GM20431 (cell line): Measurements from ENCODE around the gene CAPN10.

ENCODE experiments used
- in situ Hi-C: fragments of 300-500 bp; cut with MseI, MboI; formaldehyde crosslinking; loops from one replicate; pipeline ENCODE4 v1.15.0; 2020; ENCODE audit warnings: low sequenced_read_pairs; ENCODE audit not compliant: unreplicated experiment

CAPN10 gene

GRCh38 chr2:240586919-240587800, 626 bp downstream of the CAPN10 start:
- in situ Hi-C loops: no loop called here

- in situ Hi-C loops: no loop called here
Observed at GRCh38 chr2:240588006-240588655, 1.6 kb downstream of the CAPN10 start.

- in situ Hi-C loops: no loop called here
Observed at GRCh38 chr2:240588669-240589068, 2.1 kb downstream of the CAPN10 start.

- in situ Hi-C loops: no loop called here
Observed at GRCh38 chr2:240589375-240589774, 2.8 kb downstream of the CAPN10 start.

- in situ Hi-C loops: no loop called here
Observed at GRCh38 chr2:240589850-240590525, 3.5 kb downstream of the CAPN10 start.

GRCh38 chr2:240590681-240591111, 4.2 kb downstream of the CAPN10 start:
- in situ Hi-C loops: no loop called here

- in situ Hi-C loops: no loop called here
Observed at GRCh38 chr2:240591226-240591625, 4.7 kb downstream of the CAPN10 start.

- in situ Hi-C loops: no loop called here
Observed at GRCh38 chr2:240591784-240592183, 5.2 kb downstream of the CAPN10 start.

- in situ Hi-C loops: no loop called here
Observed at GRCh38 chr2:240593026-240593702, 6.6 kb downstream of the CAPN10 start.

- in situ Hi-C loops: no loop called here
Observed at GRCh38 chr2:240593703-240594451, 7.3 kb downstream of the CAPN10 start.

GRCh38 chr2:240594511-240595380, 8.2 kb downstream of the CAPN10 start:
- in situ Hi-C loops: no loop called here

- in situ Hi-C loops: no loop called here
Observed at GRCh38 chr2:240595381-240596079, 9.0 kb downstream of the CAPN10 start.

- in situ Hi-C loops: no loop called here
Observed at GRCh38 chr2:240596080-240596460, 9.5 kb downstream of the CAPN10 start.

GRCh38 chr2:240596491-240596931, 10.0 kb downstream of the CAPN10 start:
- in situ Hi-C loops: no loop called here

- in situ Hi-C loops: no loop called here
Observed at GRCh38 chr2:240597054-240597418, 10.5 kb downstream of the CAPN10 start.

GRCh38 chr2:240597419-240598181, 11.1 kb downstream of the CAPN10 start:
- in situ Hi-C loops: no loop called here

- in situ Hi-C loops: no loop called here
Observed at GRCh38 chr2:240598311-240598911, 11.9 kb downstream of the CAPN10 start.
